GM21390 (cell line): Measurements from ENCODE around the gene OR1F1.
"Not testable (repeated sequence)": the region's sequence is repeated elsewhere in the genome, so short reads cannot be mapped to it uniquely, and the experiment has no call there.

Experiments used
- ATAC-seq: cut with Tn5 transposase; IDR thresholded peaks from one replicate; pipeline ENCODE4 v1.9.1; 2021; ENCODE audit not compliant: unreplicated experiment

Gene OR1F1

DNA sequence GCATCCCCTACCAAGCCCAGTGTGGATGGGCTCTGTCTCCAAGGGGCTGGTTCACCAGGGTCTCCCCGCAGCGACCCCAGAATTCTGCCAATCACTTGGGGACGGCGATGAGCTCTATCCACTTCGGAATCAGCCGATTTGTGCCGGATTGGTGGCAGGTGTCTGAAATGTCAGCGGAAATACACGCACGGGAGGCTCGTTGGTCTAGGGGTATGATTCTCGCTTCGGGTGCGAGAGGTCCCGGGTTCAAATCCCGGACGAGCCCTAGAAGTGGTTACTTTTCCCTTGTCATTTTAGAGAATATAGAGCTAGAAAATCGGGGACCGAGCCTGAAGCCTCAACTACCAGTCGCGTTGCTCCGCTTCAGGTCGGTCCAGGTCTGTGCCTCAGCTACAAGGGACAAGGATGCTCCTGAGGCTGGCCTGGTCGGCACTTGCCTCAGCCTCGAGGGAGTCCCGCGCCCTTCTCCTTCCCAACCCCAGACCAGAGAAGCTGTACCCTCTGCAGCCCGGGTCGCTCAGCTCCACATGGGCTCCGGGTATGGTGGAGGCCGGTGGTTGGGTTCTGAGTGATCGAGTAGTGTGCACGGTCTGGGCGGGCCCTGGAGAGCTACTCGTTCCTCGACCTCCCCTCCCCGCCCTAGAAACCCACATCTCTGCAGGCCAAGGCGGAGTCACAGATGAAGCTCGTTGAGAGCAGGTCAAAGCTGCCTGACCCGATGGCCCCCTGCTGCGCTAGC lies 16.0 kb upstream of the OR1F1 start:
- no peak for ATAC-seq

GRCh38 chr16:3173892-3174617 lies 13.9 kb upstream of the OR1F1 start:
- ATAC-seq: no peak

DNA sequence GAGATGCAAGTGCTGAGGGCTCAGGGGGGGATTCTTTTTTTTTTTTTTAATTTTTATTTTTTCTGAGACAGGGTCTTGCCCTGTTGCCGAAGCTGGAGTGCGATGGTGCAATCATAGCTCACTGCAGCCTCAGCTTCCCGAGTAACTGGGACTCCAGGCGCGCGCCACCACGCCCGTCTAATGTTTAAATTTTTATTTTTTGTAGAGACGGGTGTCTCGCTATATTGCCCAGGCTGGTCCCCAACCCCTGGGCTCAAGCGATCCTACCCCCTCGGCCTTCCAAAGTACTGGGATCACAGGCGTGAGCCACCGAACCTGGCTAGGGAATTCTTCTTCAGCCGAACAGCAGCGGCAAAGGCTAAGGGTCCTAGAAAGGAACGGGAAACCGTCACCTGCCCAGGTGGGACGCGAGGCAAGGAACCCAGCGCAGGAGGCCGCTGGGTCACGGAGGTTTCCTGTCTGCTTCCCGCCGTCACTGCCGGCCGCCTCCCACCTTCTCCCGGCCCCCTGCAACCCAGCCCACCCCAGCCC lies 13.3 kb upstream of the OR1F1 start:
- no peak for ATAC-seq

DNA sequence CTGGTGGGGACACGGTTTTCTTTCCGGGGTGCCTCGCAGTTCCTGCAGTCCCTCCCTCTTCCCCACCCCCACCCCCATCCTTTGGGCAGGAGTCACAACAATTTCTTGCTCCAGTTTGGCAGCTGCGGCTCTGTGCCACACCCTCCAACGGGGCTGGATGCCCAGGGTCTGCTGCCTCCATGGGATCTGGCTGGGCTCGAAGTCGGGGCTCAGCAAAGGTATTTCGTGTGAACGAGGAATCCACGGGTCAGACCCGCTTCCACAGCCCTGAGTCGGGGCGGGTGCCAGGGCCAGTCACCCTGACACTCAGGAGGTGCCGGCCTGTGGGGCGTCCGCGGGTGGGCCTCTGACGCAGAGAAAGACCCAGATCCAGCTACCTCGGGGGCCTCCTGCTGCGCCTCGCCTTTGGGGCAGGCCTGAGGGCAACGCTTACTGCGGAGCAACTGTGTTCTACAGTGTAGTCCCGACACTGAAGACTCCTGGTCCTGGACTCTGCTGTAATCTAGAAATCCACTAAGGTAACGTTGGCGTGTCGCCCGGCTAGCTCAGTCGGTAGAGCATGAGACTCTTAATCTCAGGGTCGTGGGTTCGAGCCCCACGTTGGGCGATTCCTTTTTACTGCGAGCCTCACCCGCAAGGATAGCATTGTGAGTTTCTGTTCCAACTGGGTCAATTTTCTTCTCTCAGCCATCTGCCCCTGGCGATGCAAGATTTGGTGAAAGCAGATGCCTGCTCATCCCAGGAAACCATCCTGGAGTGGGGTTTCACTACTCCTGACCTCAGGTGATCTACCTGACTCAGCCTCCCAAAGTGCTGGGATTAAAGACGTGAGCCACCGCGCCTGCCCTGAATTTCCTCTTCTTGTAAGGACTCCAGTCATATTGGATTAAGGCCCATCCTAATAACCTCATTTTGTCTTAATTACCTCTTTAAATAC lies 12.6 kb upstream of the OR1F1 start:
- no peak for ATAC-seq

DNA sequence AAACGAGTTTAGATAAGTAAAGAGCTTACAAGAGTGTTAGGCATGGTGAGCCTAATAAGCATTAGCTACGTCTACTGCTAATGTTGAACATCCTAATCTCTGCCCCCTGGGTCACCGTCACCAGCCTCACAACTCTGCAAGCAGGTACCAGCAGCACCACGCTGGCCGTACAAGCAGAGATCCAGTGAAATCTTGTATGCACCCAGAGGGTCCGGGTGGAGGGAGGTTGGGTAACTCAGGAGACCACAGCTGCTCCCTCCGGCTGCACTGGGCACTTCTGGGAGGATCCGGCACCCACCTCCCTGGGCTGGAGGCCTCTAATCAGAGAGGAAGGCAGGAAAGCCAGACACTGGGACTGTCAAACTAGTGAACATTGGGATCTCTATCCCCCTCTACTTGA lies 8.4 kb upstream of the OR1F1 start:
- no peak for ATAC-seq

- ATAC-seq: no peak
Measured at GRCh38 chr16:3180445-3180878, 7.5 kb upstream of the OR1F1 start.

GRCh38 chr16:3182293-3182607 lies 5.8 kb upstream of the OR1F1 start:
- not testable (repeated sequence) for ATAC-seq

- no peak for ATAC-seq
Measured at GRCh38 chr16:3182608-3183444, 5.2 kb upstream of the OR1F1 start.

DNA sequence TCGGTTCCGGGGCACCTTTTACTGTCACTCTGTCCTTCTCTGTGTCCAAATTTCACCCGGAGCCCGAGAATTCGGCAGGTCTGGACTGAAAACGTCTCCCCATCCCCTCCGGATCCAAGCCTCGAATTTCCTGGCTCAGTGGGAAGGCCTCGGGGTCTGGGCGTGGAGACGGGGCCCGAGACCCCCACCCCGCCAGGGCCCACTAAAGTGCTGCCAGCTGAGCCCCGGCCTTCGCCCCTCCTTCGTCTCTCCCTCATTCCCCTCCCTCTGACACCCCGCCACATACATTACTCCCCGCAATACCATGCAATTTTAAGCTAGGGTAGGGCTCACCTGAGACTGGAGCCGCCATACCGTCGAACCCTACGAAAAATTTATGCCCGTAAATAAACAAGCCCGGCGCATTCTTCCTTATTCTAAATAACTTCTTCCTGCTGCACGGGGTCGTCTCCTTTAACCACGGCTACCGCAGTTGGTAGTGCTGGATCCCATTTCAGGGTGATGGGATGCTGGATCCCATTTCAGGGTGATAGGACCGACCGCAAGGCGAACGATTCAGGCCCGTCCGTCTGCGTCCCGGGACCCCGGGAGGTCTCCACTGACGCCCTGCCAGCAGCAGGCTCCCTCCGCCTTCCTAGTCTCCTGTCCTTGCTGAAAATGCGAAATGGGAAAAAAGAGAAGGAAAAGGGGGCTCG lies 4.4 kb upstream of the OR1F1 start:
- no peak for ATAC-seq

GRCh38 chr16:3186946-3187690 lies 886 bp upstream of the OR1F1 start:
- ATAC-seq: no peak

DNA sequence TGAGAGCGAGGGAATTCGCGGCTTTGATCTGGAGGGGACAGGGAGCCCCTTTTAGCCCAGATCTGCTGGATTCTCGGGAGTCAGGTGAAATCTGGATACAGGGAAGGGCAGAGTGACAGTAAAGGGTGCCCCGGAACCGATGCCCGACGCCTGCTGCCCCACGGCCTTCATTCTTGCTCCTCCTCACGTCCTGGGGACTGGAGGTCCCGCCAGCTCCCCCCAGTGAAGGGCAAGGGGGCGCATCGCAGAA lies 596 bp downstream of the OR1F1 start:
- ATAC-seq: no peak

DNA sequence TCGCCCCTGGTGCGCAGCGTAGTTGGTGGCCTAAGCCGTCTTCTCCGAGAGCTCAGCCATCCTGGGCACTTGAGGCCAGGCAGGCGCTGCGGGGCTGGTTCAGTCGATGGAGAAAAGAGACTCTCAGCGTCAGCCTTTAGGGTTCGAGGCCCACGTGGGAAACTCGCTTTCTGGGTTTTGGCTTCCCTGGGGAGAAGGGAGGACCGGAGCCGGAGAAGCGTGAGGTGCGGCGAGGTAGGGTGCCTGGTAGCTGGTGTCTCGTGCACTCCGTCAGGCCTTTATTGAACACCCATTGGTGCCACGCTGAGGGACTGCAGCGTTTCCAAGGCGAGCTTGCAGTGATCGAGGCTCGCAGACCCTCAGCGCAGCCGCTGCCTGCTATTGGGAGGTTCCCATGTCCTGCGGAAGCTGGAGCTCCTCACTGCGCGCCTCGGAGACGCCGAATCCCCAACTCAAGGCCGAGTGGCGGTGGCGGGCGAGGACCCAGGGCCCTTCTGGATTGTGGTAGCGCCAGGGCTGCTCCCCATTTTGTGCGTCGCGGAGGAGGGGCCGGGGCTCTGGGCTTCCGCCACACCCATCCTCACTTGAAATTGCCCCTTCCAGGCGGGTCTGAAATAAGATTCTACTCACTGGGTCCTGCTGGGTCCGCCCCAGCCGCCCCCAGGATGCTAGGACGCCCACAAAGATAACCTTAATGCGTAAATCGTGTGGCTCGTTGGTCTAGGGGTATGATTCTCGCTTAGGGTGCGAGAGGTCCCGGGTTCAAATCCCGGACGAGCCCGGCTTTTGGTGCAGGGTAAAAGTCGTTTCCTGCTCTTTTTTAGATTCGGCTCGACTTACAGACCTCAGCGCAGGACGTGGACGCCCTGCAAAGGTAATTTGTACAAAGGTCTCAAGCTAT lies 1.2 kb downstream of the OR1F1 start:
- ATAC-seq: no peak

DNA sequence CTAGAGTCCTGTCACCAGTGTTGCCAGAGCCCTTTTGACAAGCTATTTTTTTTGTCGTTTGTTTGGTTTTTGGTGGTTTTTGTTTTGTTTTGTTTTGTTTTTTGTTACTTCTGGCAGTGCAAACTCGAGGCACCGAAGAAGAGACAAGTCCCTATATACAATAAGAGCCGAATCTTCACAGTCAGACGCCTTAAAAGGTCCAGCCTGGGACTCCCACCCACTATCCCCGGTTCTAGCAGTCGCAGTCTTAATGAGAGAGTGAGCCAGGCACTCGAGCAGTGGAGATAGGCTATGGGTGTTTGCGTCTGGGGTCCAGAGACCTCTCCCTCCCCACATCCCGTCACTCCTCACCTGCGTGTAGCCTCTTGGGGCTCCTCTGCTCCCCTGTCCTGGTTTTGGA lies 1.9 kb downstream of the OR1F1 start:
- ATAC-seq: no peak

GRCh38 chr16:3190949-3191353 lies 2.9 kb downstream of the OR1F1 start:
- no peak for ATAC-seq

DNA sequence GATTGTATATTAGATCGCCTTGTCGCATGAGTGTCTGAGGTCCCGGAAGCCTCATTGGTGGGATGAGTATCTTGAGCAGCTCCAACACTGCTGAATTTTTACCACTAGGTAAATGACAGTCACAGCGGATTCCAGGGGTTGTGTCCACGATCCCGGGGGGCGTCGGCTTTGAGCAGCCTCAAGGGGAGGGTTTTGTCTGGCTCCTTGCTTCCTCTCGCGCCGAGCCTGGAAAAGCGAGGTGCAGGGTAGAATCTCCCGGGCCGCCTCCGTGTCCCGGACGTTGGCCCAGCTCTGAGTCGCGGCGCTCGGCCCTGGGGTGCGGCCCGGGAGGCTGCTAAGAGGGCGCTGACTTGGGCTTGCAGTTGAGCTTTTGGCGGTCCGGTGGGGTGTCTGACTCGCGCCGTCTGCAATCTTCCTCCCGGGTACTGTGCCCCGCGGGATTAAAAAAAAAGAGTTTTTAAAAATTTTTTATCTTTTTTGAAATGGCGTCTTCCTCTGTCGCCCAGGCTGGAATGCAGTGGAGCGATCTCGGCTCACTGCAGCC lies 4.5 kb downstream of the OR1F1 start:
- no peak for ATAC-seq

DNA sequence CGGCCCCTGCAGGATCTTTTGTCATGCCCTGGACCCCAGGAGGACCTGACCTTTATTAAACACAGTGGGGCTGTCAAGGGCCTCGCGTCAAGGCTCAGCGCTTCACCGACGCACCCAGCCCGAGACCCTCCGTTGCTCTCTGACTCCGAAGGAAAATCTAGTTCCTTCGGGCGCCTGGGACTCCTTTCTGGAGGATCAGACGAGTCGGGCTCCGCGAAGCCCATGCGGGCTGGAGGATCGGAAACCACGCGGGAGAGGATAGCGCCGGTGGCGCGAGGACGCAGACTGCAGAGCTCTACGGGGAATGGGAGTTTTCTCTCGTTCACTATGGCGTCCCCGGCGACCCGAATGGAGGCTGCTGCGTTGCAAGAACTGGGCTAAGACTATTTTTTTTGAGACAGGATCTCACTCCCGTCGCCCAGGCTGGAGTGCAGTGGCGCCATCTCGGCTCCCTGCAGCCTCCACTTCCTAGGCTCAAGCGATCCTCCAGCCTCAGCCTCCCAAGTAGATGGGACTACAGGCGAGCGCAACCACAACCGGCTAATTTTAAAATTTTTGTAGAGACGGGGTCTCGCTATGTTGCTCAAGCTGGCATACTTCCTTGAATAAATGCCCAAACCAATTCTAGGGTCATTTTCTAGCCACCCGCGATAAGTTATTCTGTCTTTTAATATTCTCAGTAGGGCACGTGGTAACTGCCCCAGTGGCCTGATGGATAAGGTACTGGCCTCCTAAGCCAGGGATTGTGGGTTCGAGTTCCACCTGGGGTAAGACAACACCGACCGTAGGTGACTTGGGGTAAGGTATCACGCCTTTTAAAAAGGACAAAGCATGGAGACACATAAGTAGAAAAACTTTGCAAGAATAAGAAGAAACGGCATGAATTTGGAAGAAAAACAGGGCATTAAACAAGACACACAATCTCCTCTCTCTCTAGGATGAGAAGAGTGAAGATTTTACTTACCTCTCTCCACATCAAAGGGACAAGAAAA lies 5.5 kb downstream of the OR1F1 start:
- ATAC-seq: no peak

DNA sequence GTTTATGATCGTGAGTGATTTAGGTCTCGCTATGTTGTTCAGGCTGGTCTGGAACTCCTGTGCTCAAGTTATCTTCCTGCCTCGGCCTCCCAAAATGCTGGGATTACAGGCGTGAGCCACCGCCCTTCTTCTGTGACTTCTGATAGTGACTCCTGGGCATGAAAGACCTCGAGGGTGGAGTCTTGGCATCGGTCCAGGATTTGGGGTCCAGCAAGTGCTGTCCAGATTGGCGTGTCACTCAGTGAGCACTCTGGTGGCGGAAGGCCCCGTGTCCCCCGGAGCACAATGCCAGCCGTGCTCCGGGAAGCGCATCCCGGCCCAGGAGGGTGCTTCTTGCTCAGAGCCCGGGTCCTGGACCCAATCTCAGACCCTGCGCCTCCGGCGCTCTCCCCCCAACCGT lies 6.8 kb downstream of the OR1F1 start:
- no peak for ATAC-seq
